Amniotic epithelial cell (primary cell): ENCODE data around the gene SERPINA12.

Source experiments
- DNase-seq: peaks from one replicate; pipeline ENCODE4 v3.0.0-alpha.2; 2010; ENCODE audit warnings: low read depth

The SERPINA12 gene

GRCh38 chr14:94439453-94440057 lies 69.7 kb downstream of the SERPINA12 start:
- no peak for DNase-seq
